Measurements from ENCODE around the gene NUP133.
"Not testable (repeated sequence)": the region's sequence is repeated elsewhere in the genome, so short reads cannot be mapped to it uniquely, and the experiment has no call there.

NUP133 gene

DNA sequence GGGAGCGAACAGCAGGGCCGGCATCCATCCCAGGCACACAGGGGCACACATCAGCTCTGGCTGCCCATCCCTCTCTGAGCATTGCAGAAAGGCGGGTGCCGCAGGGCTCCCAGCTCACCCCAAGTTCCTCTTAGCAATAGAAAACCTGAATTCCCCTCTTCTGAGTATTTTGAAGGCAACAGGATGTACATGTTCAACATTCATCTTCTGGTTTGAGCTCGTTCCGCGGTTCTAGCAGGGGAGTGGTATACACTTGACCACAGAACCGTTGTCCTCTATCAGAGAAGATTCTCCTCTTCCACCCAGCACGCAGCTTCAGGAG is 97.8 kb downstream of the NUP133 start:
- Histone ChIP-seq H3K4me1 (ENCODE audit: control insufficient read depth in 2 of 2, insufficient read depth in 2 of 2, low read length in 2 of 2) (peaks cover 8 to 19% of the 10 kb centered on the region in 2 donors), H3K4me3 (ENCODE audit: low read length in 2 of 2) (no peak overlapping the region), H3K36me3 (ENCODE audit: control insufficient read depth in 2 of 2, insufficient read depth in 2 of 2, low read length in 2 of 2) (no peaks in the 10 kb centered on the region), H3K27me3 (ENCODE audit: control insufficient read depth in 2 of 2, insufficient read depth in 2 of 2, low read length in 2 of 2) (peaks cover 20 to 24% of the 10 kb centered on the region in 2 donors), H3K27ac (ENCODE audit: low read depth in 2 of 2, low read length in 2 of 2) (no peak overlapping the region), H3K9ac (ENCODE audit: low read depth in 1 of 2, low read length in 2 of 2) (no peak overlapping the region), H3K9me3 (ENCODE audit: control insufficient read depth in 2 of 2, low read length in 2 of 2) (no peaks in the 10 kb centered on the region)

DNA sequence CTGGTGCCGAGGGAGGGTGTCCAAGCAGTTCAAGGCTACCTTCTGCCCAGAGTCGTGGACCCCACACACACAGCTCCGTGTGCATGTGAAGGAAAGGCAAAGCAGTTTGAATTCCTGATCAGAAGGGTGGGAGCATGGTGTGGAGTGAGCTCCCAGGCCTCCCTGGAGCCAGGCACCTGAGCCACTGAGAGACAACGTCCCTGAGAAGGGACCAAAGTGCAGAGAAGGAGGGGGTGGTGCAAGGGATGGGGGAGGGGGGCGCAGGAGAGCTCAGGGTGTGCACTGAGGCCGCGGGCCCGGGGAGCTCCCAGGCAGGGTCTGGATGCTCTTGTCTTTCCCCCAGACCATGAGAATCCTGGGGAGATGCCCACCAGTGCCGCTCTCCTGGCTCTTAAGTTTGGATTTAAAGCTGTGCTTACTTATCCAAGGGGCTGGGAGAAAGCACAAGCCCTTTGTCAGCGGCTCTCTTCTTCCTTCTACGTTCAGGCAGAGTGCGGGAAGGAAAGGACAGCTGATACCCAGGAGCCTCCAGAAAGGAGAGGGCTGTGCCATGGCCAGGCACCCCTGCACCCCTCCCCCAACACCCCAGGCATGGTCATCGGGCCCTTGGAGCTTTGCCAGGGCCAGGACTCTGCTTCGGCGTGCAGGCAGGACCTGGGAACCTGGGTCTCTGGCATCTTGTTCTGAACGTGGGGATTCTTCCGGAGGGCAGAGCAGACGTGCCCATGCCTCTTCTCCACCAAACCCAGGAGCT is 98.3 kb downstream of the NUP133 start:
- Histone ChIP-seq H3K27me3 (ENCODE audit: control insufficient read depth in 2 of 2, insufficient read depth in 2 of 2, low read length in 2 of 2) (peaks cover 20 to 24% of the 10 kb centered on the region in 2 donors), H3K9me3 (ENCODE audit: control insufficient read depth in 2 of 2, low read length in 2 of 2) (no peaks in the 10 kb centered on the region), H3K27ac (ENCODE audit: low read depth in 2 of 2, low read length in 2 of 2) (no peak overlapping the region), H3K36me3 (ENCODE audit: control insufficient read depth in 2 of 2, insufficient read depth in 2 of 2, low read length in 2 of 2) (no peaks in the 10 kb centered on the region), H3K4me3 (ENCODE audit: low read length in 2 of 2) (no peak overlapping the region), H3K9ac (ENCODE audit: low read depth in 1 of 2, low read length in 2 of 2) (no peak overlapping the region), H3K4me1 (ENCODE audit: control insufficient read depth in 2 of 2, insufficient read depth in 2 of 2, low read length in 2 of 2) (peaks cover 8 to 19% of the 10 kb centered on the region in 2 donors)

DNA sequence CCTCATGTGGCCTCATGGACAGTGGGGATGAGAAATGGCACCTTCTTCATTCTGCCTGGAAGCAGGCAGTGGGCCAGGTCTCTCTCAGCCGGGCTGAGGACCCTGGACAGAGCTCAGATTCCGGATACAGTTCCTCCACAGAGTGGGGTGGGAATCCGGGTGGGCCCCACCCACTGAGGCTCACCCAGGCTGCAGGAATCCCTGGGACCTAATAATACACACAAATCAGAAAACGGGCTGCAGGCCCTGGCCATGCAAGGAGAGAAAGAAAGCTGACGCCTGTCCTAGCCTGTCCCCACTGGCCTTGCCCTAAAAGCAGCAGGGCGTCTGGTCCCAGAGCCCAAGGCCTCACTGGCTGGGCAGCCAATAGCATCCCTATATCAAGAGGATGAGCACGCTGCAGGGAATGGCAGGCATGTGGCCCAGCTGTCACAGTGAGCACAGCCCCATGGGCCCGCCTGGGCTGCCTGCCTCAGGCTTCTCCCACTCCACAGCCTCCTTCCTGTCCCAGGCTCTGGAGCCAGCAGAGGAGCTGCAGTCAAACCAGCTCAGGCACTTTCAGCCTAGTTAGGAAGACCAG is 99.6 kb downstream of the NUP133 start:
- H3K4me1 ChIP-seq (ENCODE audit: control insufficient read depth in 2 of 2, insufficient read depth in 2 of 2, low read length in 2 of 2): peaks cover 8 to 19% of the 10 kb centered on the region in 2 donors
- peaks cover 20 to 24% of the 10 kb centered on the region in 2 donors for H3K27me3 ChIP-seq (ENCODE audit: control insufficient read depth in 2 of 2, insufficient read depth in 2 of 2, low read length in 2 of 2)
- H3K4me3 ChIP-seq (ENCODE audit: low read length in 2 of 2): no peak overlapping the region
- H3K27ac ChIP-seq (ENCODE audit: low read depth in 2 of 2, low read length in 2 of 2): no peak overlapping the region
- H3K36me3 ChIP-seq (ENCODE audit: control insufficient read depth in 2 of 2, insufficient read depth in 2 of 2, low read length in 2 of 2): no peaks in the 10 kb centered on the region
- no peak overlapping the region for H3K9ac ChIP-seq (ENCODE audit: low read depth in 1 of 2, low read length in 2 of 2)
- no peaks in the 10 kb centered on the region for H3K9me3 ChIP-seq (ENCODE audit: control insufficient read depth in 2 of 2, low read length in 2 of 2)

DNA sequence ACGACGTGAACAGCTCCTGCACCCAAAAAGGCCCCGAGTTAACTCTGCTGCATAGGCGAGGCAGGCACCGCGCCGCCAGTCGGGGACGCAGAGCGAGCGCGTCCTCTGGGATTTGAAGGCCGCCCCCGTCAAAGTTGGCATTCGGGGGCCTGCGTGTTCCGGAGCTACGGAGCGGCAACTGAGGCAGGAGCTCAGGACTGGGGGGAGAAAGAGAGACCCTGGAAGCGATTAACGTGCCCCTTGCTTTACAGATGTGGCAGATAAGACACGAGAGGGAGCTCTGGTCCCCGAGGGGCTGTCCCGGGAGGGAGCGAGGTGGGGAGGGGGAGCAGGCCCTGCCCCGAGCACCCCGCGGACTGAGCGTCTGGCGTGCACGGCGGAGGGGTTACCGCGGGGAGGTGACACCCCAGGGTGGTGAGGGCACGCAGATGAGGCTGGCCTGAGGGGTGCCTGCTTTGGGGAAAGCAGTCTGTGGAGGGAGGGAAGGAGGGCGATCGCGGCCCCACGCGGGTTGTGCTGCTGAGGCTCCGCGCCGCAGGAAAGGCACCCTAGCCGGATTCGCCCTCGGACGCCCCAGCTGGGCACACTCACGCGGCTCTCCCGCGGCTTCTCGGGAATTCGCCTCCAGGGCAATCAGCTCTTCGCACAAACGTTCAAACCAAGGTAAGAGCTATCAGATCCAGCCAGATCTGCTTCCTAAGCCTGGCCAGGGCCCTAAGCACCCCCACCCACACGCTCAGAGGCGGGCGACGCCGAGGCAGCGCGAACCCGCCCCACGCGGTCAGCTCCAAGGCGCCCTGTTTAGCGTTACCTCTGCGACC is 100.7 kb downstream of the NUP133 start:
- Histone ChIP-seq H3K4me1 (ENCODE audit: control insufficient read depth in 2 of 2, insufficient read depth in 2 of 2, low read length in 2 of 2) (peaks cover 8 to 19% of the 10 kb centered on the region in 2 donors), H3K27me3 (ENCODE audit: control insufficient read depth in 2 of 2, insufficient read depth in 2 of 2, low read length in 2 of 2) (peaks cover 20 to 24% of the 10 kb centered on the region in 2 donors), H3K4me3 (ENCODE audit: low read length in 2 of 2) (peak overlapping the region; percentile 8 to 56), H3K27ac (ENCODE audit: low read depth in 2 of 2, low read length in 2 of 2) (no peak overlapping the region), H3K9me3 (ENCODE audit: control insufficient read depth in 2 of 2, low read length in 2 of 2) (no peaks in the 10 kb centered on the region), H3K9ac (ENCODE audit: low read depth in 1 of 2, low read length in 2 of 2) (no peak overlapping the region), H3K36me3 (ENCODE audit: control insufficient read depth in 2 of 2, insufficient read depth in 2 of 2, low read length in 2 of 2) (no peaks in the 10 kb centered on the region)

DNA sequence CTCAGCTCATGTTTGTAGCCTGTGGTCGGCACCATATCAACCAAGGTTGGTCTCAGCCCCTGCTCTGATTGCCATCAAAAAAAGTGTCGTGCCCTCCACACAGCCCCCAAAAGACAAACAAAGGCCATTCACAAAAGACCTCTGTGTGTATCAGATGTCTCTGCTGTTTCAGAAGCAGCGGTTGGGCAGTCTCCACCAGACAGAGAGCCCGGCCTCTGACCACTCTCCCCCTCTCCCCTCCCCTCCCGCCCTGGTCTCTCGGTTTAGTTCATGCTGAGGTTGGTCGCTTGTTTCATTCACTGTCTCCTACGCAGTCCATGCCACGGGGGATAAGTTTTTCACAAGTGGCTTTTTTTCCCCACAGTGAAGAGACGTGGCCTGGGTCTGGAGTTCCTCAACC is 101.3 kb downstream of the NUP133 start:
- Histone ChIP-seq H3K4me3 (ENCODE audit: low read length in 2 of 2) (peak overlapping the region in 1 of 2 donors; percentile 56), H3K9ac (ENCODE audit: low read depth in 1 of 2, low read length in 2 of 2) (no peak overlapping the region)

DNA sequence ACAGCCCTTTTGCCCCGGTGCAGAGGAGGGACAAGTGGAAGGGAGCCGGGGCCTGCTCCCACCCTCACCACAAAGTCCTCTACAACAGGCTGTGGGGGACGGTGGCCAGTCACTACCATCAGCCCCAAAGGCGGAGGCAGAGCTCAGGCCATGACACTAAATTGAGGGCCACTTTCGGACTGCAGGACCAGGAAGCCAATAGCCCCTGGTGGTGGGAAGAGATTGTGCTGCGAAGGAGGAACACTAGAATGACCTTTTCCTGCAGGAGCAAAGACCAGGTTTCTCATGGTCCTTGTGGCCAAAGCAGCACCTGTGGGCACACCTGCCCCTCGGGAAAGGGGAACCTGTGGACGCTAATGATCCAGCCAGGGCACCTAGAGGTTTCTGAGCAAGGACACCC is 104.6 kb downstream of the NUP133 start:
- H3K27ac ChIP-seq (ENCODE audit: low read depth in 2 of 2, low read length in 2 of 2): no peak overlapping the region
- H3K27me3 ChIP-seq (ENCODE audit: control insufficient read depth in 2 of 2, insufficient read depth in 2 of 2, low read length in 2 of 2): peaks cover 20% of the 10 kb centered on the region in 2 donors
- no peaks in the 10 kb centered on the region for H3K9me3 ChIP-seq (ENCODE audit: control insufficient read depth in 2 of 2, low read length in 2 of 2)
- H3K4me3 ChIP-seq (ENCODE audit: low read length in 2 of 2): no peak overlapping the region
- no peak overlapping the region for H3K9ac ChIP-seq (ENCODE audit: low read depth in 1 of 2, low read length in 2 of 2)
- no peaks in the 10 kb centered on the region for H3K36me3 ChIP-seq (ENCODE audit: control insufficient read depth in 2 of 2, insufficient read depth in 2 of 2, low read length in 2 of 2)
- peaks cover 4 to 5% of the 10 kb centered on the region in 2 donors for H3K4me1 ChIP-seq (ENCODE audit: control insufficient read depth in 2 of 2, insufficient read depth in 2 of 2, low read length in 2 of 2)

More for the DNA sequence above, 101.3 kb downstream of the NUP133 start:
- no peak overlapping the region for H3K27ac ChIP-seq (ENCODE audit: low read depth in 2 of 2, low read length in 2 of 2)
- H3K4me1 ChIP-seq (ENCODE audit: control insufficient read depth in 2 of 2, insufficient read depth in 2 of 2, low read length in 2 of 2): peaks cover 8 to 16% of the 10 kb centered on the region in 2 donors
- H3K36me3 ChIP-seq (ENCODE audit: control insufficient read depth in 2 of 2, insufficient read depth in 2 of 2, low read length in 2 of 2): no peaks in the 10 kb centered on the region
- H3K9me3 ChIP-seq (ENCODE audit: control insufficient read depth in 2 of 2, low read length in 2 of 2): no peaks in the 10 kb centered on the region
- peaks cover 23 to 24% of the 10 kb centered on the region in 2 donors for H3K27me3 ChIP-seq (ENCODE audit: control insufficient read depth in 2 of 2, insufficient read depth in 2 of 2, low read length in 2 of 2)

DNA sequence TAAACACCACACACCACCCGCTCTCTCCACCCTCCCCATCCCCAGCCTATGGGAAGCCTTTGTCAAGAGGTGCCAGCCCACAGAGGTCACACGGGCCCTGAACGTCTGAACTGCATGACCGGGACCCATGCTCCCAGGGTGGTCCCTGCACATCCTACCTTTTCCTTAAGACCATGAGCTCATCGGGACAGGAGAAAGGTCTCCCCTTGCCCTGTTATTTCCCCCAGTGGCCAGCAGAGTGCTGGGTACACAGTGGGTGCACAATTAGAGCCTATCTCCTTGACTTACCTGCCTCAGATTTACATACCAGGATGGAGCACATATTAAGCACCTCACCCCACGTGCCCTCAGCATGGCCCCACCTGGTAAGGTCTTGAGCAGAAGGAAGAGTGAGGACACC is 105.1 kb downstream of the NUP133 start:
- Histone ChIP-seq H3K4me3 (ENCODE audit: low read length in 2 of 2) (no peak overlapping the region), H3K9me3 (ENCODE audit: control insufficient read depth in 2 of 2, low read length in 2 of 2) (no peaks in the 10 kb centered on the region), H3K27ac (ENCODE audit: low read depth in 2 of 2, low read length in 2 of 2) (no peak overlapping the region), H3K36me3 (ENCODE audit: control insufficient read depth in 2 of 2, insufficient read depth in 2 of 2, low read length in 2 of 2) (no peaks in the 10 kb centered on the region), H3K27me3 (ENCODE audit: control insufficient read depth in 2 of 2, insufficient read depth in 2 of 2, low read length in 2 of 2) (peaks cover 16 to 19% of the 10 kb centered on the region in 2 donors), H3K4me1 (ENCODE audit: control insufficient read depth in 2 of 2, insufficient read depth in 2 of 2, low read length in 2 of 2) (peaks cover 4 to 5% of the 10 kb centered on the region in 2 donors), H3K9ac (ENCODE audit: low read depth in 1 of 2, low read length in 2 of 2) (no peak overlapping the region)

DNA sequence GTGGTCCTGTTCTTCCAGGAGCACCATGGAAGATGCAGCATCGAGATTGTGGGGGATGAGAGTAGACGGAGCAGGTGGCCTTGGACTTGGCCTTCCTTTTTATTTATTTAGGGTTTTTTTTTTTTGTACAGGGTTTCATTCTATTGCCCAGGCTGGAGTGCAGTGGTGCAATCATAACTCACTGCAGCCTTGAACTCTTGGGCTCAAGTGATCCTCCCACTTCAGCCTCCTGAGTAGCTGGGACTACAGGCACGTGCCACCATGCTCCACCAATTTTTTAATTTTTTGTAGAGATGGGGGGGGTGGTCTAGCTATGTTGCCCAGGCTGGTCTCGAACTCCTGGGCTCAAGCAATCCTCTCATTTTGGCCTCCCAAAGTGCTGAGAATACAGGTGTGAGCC is 105.8 kb downstream of the NUP133 start:
- peaks cover 9 to 13% of the 10 kb centered on the region in 2 donors for H3K27me3 ChIP-seq (ENCODE audit: control insufficient read depth in 2 of 2, insufficient read depth in 2 of 2, low read length in 2 of 2)
- not testable (repeated sequence) for H3K4me3 ChIP-seq (ENCODE audit: low read length in 2 of 2)

DNA sequence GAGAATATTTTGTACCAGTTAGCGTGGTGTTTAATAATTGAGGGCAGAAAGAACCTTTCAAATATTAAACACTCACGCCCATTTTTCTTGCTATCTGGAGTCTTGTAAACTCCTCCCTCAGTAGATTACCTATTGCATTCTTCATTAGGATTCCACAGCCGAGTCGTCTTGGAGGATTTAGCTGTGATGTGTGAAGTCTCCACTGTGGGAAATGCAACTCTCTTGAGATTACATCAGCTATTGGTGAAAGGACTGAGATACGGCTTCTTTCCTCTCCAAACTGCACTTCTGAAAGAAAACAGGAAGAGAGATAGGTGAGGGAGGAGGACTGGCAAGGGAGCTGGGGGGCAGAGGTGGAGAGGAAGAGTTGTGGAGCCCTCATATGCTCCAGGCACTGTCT is 110.4 kb downstream of the NUP133 start:
- H3K9me3 ChIP-seq (ENCODE audit: control insufficient read depth in 2 of 2, low read length in 2 of 2): no peaks in the 10 kb centered on the region
- no peaks in the 10 kb centered on the region for H3K4me1 ChIP-seq (ENCODE audit: control insufficient read depth in 2 of 2, insufficient read depth in 2 of 2, low read length in 2 of 2)
- no peaks in the 10 kb centered on the region for H3K36me3 ChIP-seq (ENCODE audit: control insufficient read depth in 2 of 2, insufficient read depth in 2 of 2, low read length in 2 of 2)
- H3K4me3 ChIP-seq (ENCODE audit: low read length in 2 of 2): no peak overlapping the region
- H3K9ac ChIP-seq (ENCODE audit: low read depth in 1 of 2, low read length in 2 of 2): no peak overlapping the region
- peaks cover 3 to 7% of the 10 kb centered on the region in 2 donors for H3K27me3 ChIP-seq (ENCODE audit: control insufficient read depth in 2 of 2, insufficient read depth in 2 of 2, low read length in 2 of 2)
- H3K27ac ChIP-seq (ENCODE audit: low read depth in 2 of 2, low read length in 2 of 2): no peak overlapping the region

More for the DNA sequence above, 105.8 kb downstream of the NUP133 start:
- H3K4me1 ChIP-seq (ENCODE audit: control insufficient read depth in 2 of 2, insufficient read depth in 2 of 2, low read length in 2 of 2); H3K9ac ChIP-seq (ENCODE audit: low read depth in 1 of 2, low read length in 2 of 2); H3K27ac ChIP-seq (ENCODE audit: low read depth in 2 of 2, low read length in 2 of 2); H3K36me3 ChIP-seq (ENCODE audit: control insufficient read depth in 2 of 2, insufficient read depth in 2 of 2, low read length in 2 of 2); H3K9me3 ChIP-seq (ENCODE audit: control insufficient read depth in 2 of 2, low read length in 2 of 2): not testable (repeated sequence)

All from mucosa of rectum (tissue), 2 donors.